Loucy (cell line): ENCODE results near the gene ITPKB.

Experiments used
- CTCF ChIP-seq: fragments of 200-600 bp; sonication (generic); conservative IDR thresholded peaks from 2 replicates; pipeline ENCODE4 v1.5.1; 2014; ENCODE audit warnings: mild to moderate bottlenecking, antibody characterized with exemption, low read length
- EZH2phosphoT487 ChIP-seq: fragments of 200-600 bp; IDR thresholded peaks from 2 replicates; pipeline ENCODE4 v1.6.1; 2018; ENCODE audit warnings: antibody characterized with exemption, mild to moderate bottlenecking, moderate library complexity, borderline replicate concordance

GRCh38 chr1:226751703-226752102 lies 12.6 kb upstream of the ITPKB start:
- TF ChIP-seq CTCF (no peak), EZH2phosphoT487 (no peak)
